Neural progenitor cell (in vitro differentiated cells): ENCODE measurements around the gene DOCK9.

Source experiments
- CTCF ChIP-seq: fragments of 200-600 bp; sonication (generic); IDR thresholded peaks from 2 replicates; pipeline ENCODE4 v1.5.1; 2017; ENCODE audit warnings: antibody characterized with exemption, mild to moderate bottlenecking
- EZH2 ChIP-seq: fragments of 200-600 bp; sonication (generic); IDR thresholded peaks from 2 replicates; pipeline ENCODE4 v1.6.1; 2017; ENCODE audit warnings: antibody characterized with exemption, mild to moderate bottlenecking, moderate library complexity

GRCh38 chr13:98877466-98877865 is 100.4 kb downstream of the DOCK9 start:
- TF ChIP-seq CTCF (no peak), EZH2 (no peak)
